Keratinocyte (primary cell): ENCODE measurements around the gene BAZ2B.

Source experiments
- EZH2 ChIP-seq: IDR thresholded peaks from one replicate; pipeline ENCODE4 v1.6.1; 2012; ENCODE audit warnings: inconsistent platforms, mild to moderate bottlenecking, low read length, moderate library complexity
- TF ChIP-seq, protein P1 (sequence below), 3 experiments: IDR thresholded peaks in 1 of 3; conservative IDR thresholded peaks in 1 of 3; optimal IDR thresholded peaks in 1 of 3; 2 replicates in 2 of 3; 3 replicates in 1 of 3; pipeline versions ENCODE3 to v1.5.1; 2011; ENCODE audit warnings: low read length in 3 of 3, mild to moderate bottlenecking in 3 of 3, moderate library complexity in 2 of 3, control low read depth in 1 of 3, inconsistent platforms in 1 of 3; ENCODE audit not compliant: insufficient read depth in 2 of 3; ENCODE audit errors: extremely low read depth in 1 of 3

DNA sequence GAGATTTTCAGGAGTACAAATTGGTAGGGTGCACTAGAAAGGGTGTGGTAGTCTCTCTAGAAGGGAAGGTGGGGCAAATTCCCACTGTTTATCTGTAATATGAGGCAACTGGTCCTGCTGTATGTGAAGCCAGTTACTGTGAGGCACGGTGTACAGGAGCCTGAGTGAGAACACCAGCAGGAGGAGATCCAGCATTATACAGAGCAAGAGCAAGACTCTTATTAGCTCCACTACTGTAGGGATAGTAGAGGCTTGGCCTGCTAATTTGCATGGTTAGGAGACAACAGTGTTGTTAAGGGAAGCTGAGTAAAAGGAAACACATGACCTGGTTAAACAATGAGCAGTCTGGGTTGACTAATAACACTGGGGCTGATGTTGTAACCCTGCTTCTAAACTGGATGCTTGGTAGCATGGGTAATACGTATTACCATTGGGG is 253.5 kb downstream of the BAZ2B start:
- TF ChIP-seq, protein P1, sequence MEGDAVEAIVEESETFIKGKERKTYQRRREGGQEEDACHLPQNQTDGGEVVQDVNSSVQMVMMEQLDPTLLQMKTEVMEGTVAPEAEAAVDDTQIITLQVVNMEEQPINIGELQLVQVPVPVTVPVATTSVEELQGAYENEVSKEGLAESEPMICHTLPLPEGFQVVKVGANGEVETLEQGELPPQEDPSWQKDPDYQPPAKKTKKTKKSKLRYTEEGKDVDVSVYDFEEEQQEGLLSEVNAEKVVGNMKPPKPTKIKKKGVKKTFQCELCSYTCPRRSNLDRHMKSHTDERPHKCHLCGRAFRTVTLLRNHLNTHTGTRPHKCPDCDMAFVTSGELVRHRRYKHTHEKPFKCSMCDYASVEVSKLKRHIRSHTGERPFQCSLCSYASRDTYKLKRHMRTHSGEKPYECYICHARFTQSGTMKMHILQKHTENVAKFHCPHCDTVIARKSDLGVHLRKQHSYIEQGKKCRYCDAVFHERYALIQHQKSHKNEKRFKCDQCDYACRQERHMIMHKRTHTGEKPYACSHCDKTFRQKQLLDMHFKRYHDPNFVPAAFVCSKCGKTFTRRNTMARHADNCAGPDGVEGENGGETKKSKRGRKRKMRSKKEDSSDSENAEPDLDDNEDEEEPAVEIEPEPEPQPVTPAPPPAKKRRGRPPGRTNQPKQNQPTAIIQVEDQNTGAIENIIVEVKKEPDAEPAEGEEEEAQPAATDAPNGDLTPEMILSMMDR (optimal IDR thresholded peaks at IDR 0.05 in 1 of 3, IDR thresholded peaks at IDR 0.05 in 1 of 3, conservative IDR thresholded peaks at IDR 0.05 in 1 of 3; ENCODE audit: extremely low read depth in 1 of 3, insufficient read depth in 2 of 3, low read length in 3 of 3) = no peak
- TF ChIP-seq EZH2 = no peak
